NB4 (cell line): ENCODE results near the gene DMKN.
A peak's percentile ranks its signal among the peaks of the same experiment; 100 is the strongest.

Experiments
- DNase-seq: peaks from one replicate; pipeline ENCODE4 v3.0.0; 2010; ENCODE audit warnings: low read depth
- H3K4me3 ChIP-seq: one replicate; pipeline ENCODE4 v1.5.1; 2011; ENCODE audit warnings: mild to moderate bottlenecking, low read depth, low read length, moderate library complexity
- CTCF ChIP-seq: IDR thresholded peaks from one replicate; pipeline ENCODE4 v1.5.1; 2012; ENCODE audit warnings: low read depth, low read length
- MAX ChIP-seq: IDR thresholded peaks from 2 replicates; pipeline ENCODE4 v1.6.1; 2011; ENCODE audit warnings: low read depth, low read length
- MYC ChIP-seq: IDR thresholded peaks from 2 replicates; pipeline ENCODE4 v1.6.1; 2011; ENCODE audit warnings: low read depth, low read length
- POLR2A ChIP-seq: IDR thresholded peaks from 2 replicates; pipeline ENCODE4 v1.6.1; 2011; ENCODE audit warnings: mild to moderate bottlenecking; ENCODE audit not compliant: insufficient read length; ENCODE audit errors: extremely low read depth

The DMKN gene

GRCh38 chr19:35539850-35540249 lies 26.4 kb upstream of the DMKN start:
- DNase-seq, result no peak
- TF ChIP-seq POLR2A, result no peak
- TF ChIP-seq CTCF, result no peak
- TF ChIP-seq MAX, result no peak
- TF ChIP-seq MYC, result no peak
- no peak overlapping the region for H3K4me3 ChIP-seq

- no peak overlapping the region for H3K4me3 ChIP-seq
- TF ChIP-seq CTCF (no peak), MYC (no peak), MAX (no peak), POLR2A (no peak)
- DNase-seq, result no peak
Measured at GRCh38 chr19:35539314-35539713, 25.9 kb upstream of the DMKN start.

- no peak for DNase-seq
- H3K4me3 ChIP-seq, result no peak overlapping the region
- no peak for TF ChIP-seq MYC
- no peak for TF ChIP-seq CTCF
- TF ChIP-seq POLR2A, result no peak
- TF ChIP-seq MAX, result no peak
Measured at GRCh38 chr19:35534803-35535480, 21.5 kb upstream of the DMKN start.

GRCh38 chr19:35533822-35534392 lies 20.5 kb upstream of the DMKN start:
- H3K4me3 ChIP-seq, result no peak overlapping the region
- no peak for TF ChIP-seq MAX
- TF ChIP-seq POLR2A, result no peak
- no peak for TF ChIP-seq MYC
- TF ChIP-seq CTCF, result no peak
- DNase-seq, result peak; percentile 33

GRCh38 chr19:35533201-35533821 lies 19.9 kb upstream of the DMKN start, which contains the start of gene GAPDHS:
Gene GAPDHS (plus strand): TSS chr19:35533456. CDS start chr19:35533528, 72 bp downstream.
- H3K4me3 ChIP-seq, result no peak within 1 kb of the TSS
- no peak for DNase-seq
- TF ChIP-seq MYC, result no peak
- no peak for TF ChIP-seq CTCF
- TF ChIP-seq POLR2A, result no peak
- TF ChIP-seq MAX, result no peak

- no peak overlapping the region for H3K4me3 ChIP-seq
- no peak for TF ChIP-seq CTCF
- no peak for TF ChIP-seq MYC
- TF ChIP-seq POLR2A, result no peak
- TF ChIP-seq MAX, result no peak
- no peak for DNase-seq
Measured at GRCh38 chr19:35531291-35531690, 17.8 kb upstream of the DMKN start.
